Measurements from ENCODE around the gene LMO1.

The LMO1 gene

GRCh38 chr11:8249482-8249881 lies 14.2 kb downstream of the LMO1 start:
- DNase-seq (ENCODE audit: low read depth in 3 of 3, low spot score in 1 of 3), result no peak

- no peak for DNase-seq (ENCODE audit: low read depth in 3 of 3, low spot score in 1 of 3)
Measured at GRCh38 chr11:8248786-8249185, 14.9 kb downstream of the LMO1 start.

GRCh38 chr11:8247312-8247711 lies 16.4 kb downstream of the LMO1 start:
- no peak for DNase-seq (ENCODE audit: low read depth in 3 of 3, low spot score in 1 of 3)

GRCh38 chr11:8243458-8243857 lies 20.2 kb downstream of the LMO1 start:
- DNase-seq (ENCODE audit: low read depth in 3 of 3, low spot score in 1 of 3), result no peak

- no peak for DNase-seq (ENCODE audit: low read depth in 3 of 3, low spot score in 1 of 3)
Measured at GRCh38 chr11:8242499-8243280, 21.0 kb downstream of the LMO1 start.

- DNase-seq (ENCODE audit: low read depth in 3 of 3, low spot score in 1 of 3), result no peak
Measured at GRCh38 chr11:8242118-8242475, 21.6 kb downstream of the LMO1 start.

GRCh38 chr11:8241373-8242117 lies 22.1 kb downstream of the LMO1 start:
- DNase-seq (ENCODE audit: low read depth in 3 of 3, low spot score in 1 of 3), result no peak

- DNase-seq (ENCODE audit: low read depth in 3 of 3, low spot score in 1 of 3), result no peak
Measured at GRCh38 chr11:8239536-8240228, 24.0 kb downstream of the LMO1 start.

GRCh38 chr11:8239040-8239439 lies 24.6 kb downstream of the LMO1 start:
- DNase-seq (ENCODE audit: low read depth in 3 of 3, low spot score in 1 of 3), result no peak

GRCh38 chr11:8237453-8237852 lies 26.2 kb downstream of the LMO1 start:
- DNase-seq (ENCODE audit: low read depth in 3 of 3, low spot score in 1 of 3), result no peak

GRCh38 chr11:8235925-8236324 lies 27.8 kb downstream of the LMO1 start:
- no peak for DNase-seq (ENCODE audit: low read depth in 3 of 3, low spot score in 1 of 3)

GRCh38 chr11:8234910-8235309 lies 28.8 kb downstream of the LMO1 start:
- no peak for DNase-seq (ENCODE audit: low read depth in 3 of 3, low spot score in 1 of 3)

GRCh38 chr11:8234425-8234821 lies 29.3 kb downstream of the LMO1 start:
- no peak for DNase-seq (ENCODE audit: low read depth in 3 of 3, low spot score in 1 of 3)

- DNase-seq (ENCODE audit: low read depth in 3 of 3, low spot score in 1 of 3), result no peak
Measured at GRCh38 chr11:8233691-8234424, 29.8 kb downstream of the LMO1 start.

- DNase-seq (ENCODE audit: low read depth in 3 of 3, low spot score in 1 of 3), result no peak
Measured at GRCh38 chr11:8232849-8233606, 30.6 kb downstream of the LMO1 start.

GRCh38 chr11:8232414-8232813 lies 31.3 kb downstream of the LMO1 start:
- DNase-seq (ENCODE audit: low read depth in 3 of 3, low spot score in 1 of 3), result no peak

- no peak for DNase-seq (ENCODE audit: low read depth in 3 of 3, low spot score in 1 of 3)
Measured at GRCh38 chr11:8231979-8232378, 31.7 kb downstream of the LMO1 start.

GRCh38 chr11:8230921-8231847 lies 32.5 kb downstream of the LMO1 start:
- no peak for DNase-seq (ENCODE audit: low read depth in 3 of 3, low spot score in 1 of 3)

- no peak for DNase-seq (ENCODE audit: low read depth in 3 of 3, low spot score in 1 of 3)
Measured at GRCh38 chr11:8230178-8230859, 33.4 kb downstream of the LMO1 start.

All from stimulated activated CD4-positive, alpha-beta T cell treated with anti-CD3 and anti-CD28 coated beads, TNF-alpha, amount 100 ng/mL, for 1 hour (primary cell).